GM15510 (cell line): ENCODE measurements around the gene TMEM94.

ENCODE experiments used
- POLR2A ChIP-seq: IDR thresholded peaks from 3 replicates; pipeline ENCODE4 v1.6.1; 2011; ENCODE audit warnings: borderline replicate concordance; ENCODE audit not compliant: insufficient read length; ENCODE audit errors: extremely low read depth

The TMEM94 gene

DNA sequence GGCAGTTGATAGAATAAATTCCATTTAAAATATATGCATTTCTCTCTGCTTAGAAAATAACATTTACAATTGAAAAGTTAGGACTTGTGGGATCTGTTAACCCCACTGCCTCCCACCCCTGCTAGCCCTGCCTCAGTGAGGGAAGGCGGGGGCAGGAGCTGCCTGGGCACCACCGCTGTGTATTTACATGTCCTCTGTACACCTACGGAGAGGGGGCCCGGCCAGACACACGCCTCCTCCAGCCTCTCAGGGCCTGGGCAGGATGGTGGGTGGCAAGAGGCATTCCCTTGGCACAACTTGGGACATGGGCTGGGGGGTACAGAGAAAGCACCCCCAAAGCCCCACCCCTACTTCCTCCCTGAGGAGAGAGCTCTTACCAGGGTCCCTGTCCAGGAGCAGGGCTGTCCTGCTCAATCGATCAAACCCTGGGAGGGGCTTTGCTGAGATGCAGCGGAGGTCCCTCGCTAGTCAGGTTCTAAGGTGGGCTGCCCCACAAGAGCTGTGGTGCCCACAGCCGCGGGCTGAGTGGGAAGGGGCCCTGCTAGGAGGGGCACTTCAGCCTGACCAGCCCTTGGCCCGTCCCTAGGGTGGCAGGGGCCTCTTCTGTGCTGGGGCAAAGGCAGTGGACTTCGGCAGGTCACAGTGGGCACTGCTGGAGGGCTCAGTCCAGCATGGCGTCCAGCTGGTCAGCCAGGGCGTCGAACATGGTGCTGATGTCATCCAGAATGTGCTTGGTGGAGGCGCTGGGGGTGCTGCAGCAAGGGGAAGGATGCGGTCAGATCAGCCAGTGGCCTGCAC, 44.2 kb downstream of the TMEM94 start:
- TF ChIP-seq POLR2A, result no peak

DNA sequence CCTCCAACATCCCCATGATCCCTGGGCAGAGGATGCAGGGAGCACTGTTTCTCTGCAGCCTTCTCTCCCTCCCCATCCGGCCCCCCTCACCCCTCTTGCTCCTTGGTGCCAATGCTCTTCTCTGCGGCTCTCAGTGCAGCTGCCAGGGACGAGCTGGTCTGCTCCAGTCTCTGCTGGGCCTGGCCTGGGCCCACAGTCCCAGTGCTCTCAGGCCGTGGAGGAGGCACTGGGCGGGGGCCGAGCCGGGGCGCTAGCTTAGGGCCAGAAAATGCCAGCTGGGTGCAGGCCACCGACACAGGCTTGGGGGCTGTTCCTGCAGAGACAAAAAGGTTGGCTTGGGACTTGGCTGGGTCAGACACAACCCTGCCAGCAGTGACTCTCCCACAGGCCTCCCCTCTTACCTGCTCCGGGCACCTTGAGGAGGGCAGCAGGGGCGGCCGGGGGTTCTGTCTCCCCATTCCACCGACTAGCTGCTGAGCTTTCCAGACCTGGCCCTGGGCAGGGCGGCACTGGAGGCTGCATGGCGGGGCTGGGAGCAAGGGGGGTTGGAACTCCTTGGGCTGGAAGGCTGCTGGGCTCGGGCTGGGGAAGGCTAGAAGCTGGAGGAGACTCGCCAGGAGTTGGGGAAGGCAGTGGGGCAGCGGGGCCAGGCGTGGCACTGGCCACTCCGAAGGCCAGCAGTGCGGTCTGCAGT, 45.1 kb downstream of the TMEM94 start:
- no peak for TF ChIP-seq POLR2A

DNA sequence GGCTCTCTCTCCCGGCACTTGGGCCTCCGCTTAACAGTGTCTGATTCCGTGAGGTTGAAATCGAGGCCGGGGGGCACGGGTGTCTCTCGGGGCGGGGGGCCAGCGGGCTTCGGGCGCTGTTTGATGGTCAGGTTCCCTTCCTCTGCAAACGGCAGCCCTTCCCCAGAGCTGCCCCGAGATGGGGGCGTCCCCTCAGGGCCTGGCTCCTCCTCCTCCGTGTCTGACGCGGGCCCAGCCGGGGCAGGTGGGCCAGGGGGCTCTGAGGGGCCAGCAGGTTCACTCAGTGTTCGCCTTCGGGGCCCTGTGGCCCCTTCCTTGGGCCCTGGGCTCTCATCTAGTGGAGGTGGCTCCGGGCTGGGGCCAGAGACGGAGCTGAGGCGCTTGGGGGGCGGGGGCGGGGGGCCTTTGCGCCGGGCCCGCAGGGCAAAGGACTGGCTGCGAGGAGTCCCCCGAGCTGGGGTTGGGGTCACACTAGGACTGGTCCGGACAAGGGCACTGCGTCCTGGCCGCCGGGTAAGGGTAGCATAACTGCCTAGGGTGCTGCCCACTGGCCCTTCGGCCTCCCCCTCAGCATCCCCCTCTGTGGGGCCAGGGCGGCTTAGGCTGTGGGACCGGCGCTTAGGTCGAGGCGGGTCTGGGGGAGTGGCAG, 45.8 kb downstream of the TMEM94 start:
- TF ChIP-seq POLR2A, result no peak

DNA sequence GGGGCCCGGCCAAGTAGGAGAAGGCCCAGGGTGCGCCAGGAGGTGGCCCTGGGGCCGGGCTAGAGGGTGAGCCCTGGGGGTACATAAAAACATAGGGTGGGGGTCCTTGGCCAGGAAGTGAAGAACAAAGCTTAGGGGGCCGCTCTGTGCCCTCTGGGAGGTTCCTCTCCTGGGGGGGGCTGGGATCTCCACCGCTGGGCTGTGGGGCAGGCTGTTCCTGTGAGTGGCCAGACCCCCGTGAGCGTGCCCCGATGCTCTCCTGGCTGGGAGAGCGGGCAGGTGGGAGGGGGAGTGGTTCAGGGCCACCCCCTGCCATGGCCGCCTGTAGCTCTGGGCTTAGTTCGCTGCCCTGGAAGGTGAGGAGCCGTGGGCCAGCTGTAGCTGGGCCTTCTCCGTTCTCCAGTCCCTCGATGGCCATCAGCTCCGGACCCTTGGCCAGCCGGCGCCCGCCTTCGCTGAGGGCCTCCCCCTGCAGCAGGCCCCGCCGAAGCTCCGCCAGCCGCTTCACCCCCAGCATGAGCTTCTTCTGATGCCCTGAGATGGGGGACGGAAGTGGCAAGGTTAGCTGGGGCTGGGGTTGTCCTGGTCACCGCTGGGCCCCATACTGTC, 46.4 kb downstream of the TMEM94 start:
- TF ChIP-seq POLR2A, result no peak

DNA sequence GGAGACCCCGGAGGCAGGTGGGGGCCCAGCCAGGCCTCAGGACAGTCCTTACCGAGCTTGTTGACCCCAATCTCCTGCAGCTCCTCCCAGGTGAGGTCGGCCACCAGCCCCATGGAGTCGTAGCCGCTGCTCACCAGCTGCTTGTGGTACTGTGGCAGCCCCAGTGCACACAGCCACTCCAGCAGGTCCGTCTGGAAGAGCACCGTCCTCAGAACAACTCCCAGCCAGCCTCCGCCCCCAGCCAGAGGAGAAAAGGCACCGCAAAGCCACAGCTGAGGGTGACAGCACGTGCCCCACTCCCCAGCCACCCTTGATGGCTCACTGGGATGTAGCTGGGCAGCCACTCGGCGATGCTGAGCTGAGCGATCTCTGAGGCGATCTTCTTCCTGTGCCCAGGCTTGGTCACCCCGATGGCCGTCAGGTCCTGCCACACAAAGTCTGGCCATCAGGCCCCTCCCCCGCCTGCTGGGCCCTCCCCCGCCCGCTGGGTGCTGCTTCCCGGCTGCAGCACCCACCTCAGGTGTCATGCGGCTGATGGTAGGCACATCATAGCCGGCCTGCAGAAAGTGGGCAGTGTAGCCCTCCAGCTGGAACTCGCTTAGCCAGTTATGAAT, 47.0 kb downstream of the TMEM94 start:
- no peak for TF ChIP-seq POLR2A

DNA sequence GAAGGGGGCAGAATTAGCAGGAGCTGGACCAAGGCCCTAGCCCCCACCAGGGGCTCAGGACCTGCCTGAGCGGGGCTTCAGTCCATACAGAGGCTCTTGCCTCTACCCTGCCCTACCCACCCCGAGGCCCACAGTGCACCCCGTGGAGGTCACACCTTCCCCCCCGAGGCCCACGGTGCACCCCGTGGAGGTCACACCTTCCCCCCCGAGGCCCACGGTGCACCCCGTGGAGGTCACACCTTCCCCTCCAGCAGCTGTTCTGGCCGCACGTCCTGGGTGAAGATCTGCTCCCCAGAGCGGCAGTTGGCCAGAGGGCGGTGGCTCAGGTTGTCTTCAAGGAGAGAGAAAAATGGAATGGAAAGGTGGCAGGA, 47.5 kb downstream of the TMEM94 start:
- no peak for TF ChIP-seq POLR2A

DNA sequence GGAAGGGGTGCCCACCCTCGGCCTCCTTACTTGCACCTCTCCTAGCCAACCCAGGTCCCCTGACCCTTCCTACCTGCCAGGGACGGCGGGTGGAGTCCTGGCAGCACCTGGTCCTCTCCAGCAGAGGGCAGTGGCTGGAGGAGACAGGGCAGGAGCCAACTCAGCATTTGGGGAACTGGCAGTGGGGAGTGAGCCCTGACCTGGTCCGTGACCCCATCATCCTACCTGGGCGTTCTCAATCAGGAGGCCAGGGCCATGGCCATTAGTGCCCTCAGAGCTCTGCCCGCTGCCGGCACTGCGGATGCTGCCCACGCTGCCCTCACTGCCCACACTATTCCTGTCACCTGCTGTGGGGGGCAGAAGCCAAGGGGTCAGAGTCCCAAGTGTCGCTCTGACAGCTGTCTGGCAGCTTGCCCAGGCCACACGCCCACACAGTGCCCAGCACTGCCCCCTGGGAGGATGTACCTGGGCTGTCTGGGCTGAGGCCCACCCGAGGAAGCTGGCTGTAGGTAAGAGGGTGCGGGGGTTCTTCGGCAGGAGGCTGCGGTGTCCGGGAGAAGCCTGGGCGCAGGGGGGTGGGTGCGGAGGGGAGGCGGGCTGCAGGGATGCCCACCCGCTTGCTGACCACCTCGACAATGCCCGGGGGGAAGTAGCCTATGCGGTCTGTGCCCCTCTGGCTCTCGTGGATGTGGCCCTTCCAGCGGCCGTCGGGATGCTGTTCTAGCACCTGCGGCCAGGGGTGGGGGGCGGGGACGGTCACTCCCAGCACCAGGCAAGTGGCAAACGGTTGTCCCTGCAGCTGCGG, 48.1 kb downstream of the TMEM94 start:
- TF ChIP-seq POLR2A, result no peak

DNA sequence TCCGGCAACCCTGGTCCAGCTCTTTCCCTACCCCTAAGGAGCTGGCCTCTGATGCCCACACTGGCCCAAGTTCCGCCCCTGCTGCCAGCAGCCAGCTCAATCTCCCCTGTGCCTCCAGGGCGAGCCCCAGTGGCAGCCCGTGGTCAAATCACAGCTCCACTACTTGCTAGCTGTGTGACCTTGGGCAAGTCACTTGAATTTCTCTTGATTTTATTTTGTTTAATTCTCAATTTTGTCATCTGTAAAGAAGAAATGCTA, 48.6 kb downstream of the TMEM94 start:
- TF ChIP-seq POLR2A, result no peak

DNA sequence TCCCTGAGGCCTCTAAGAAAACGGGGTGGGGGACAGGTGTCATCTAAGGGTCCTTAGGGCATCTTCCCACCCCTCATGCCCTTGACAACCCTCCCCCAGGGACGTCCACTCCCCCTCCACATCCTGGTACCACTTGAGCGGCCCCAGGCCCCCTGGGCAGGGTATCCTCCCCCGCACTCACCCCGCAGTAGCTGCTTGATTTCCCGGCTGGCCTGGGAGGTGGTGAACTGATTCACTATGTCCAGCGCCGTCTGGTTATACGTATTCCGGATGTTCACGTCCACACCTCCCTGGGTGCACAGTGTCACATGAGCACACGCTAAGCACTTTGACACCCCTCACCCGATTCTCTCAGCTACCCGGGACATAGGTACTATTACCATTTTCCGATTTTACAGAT, 49.2 kb downstream of the TMEM94 start:
- no peak for TF ChIP-seq POLR2A

DNA sequence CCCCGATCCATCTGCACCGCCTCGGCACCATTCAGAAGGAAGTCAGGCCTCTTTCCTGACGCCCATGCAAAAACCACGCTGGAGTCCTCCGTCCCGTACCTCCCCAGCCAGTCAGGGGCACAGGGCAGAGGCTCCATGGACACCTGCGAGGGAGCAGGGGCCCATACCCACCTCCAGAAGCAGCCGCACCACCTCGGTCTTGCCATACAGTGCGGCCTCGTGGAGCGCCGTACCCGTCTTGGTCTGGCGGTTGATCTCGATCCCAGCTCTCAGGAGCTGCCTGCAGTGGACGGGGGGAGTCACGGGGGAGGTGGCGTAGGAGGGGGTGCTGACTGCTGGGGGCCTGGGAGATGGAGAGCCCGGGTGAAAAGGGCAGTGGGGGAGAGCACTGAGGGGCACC, 49.7 kb downstream of the TMEM94 start:
- TF ChIP-seq POLR2A, result no peak

DNA sequence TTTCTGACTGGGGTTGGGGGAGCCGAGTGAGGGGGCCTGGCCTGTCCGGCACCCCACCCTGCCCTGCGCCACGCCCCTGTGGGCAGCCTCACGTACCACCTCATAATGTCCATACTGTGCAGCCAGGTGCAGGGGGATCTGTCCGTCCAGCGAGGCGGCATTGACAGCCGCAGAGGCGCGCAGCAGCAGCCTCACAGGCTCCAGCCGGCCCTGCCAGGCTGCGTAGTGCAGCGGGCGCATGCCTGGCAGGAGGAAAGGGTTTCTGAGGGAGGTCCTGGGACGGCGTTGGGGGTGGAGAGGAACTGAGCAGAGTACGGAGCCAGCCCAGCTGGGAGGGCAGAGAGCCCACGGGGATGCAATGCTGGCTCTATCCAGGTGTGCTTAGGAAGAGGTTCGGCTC, 50.5 kb downstream of the TMEM94 start:
- TF ChIP-seq POLR2A, result no peak

DNA sequence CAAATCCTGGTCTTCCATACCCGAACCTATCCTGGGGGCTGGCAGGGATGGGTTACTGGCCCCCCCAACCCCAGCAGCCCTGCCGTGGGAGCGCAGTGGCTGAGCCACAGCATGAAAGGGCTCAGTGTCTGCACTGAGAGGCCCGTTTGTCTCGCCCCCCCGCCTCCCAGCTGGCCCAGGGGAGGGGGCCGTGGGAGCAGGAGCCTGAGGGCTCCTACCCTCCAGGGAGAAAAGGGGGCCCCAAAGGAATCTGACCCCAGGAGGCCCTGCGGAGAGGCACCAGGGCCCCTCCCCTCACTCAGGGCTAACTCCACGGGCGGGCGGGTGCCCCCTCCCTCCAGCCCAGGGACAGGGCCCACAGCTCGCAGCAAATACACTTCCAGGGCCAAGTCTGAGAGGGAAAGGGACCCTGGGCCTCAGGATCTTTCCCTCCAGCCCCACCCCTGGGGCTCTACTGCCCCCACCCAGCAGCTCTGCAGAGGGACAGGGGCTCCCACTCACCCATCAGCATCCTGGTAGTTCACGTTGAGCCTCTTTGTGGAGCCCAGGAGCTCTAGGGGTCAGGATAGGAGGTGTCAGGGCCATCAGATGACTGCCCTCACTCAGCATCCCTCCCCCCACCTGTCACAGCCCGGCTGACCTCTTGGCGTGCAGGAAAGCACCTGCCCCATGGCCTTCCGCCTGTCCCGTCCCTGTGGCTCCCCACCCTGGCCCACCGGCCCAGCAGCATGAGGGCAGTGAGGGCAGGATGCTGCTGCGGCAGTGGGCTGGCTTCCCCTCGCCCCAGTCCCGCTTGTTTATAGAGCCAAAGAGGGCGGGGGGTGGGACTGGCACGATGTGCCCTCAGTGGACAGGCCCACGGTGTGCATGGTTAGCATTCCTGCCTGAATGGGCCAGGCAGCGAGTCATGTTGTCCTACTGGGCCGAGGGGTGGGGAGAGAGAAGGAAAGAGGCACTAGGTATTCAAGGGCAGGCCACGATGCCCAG, 51.6 kb downstream of the TMEM94 start:
- TF ChIP-seq POLR2A, result no peak

DNA sequence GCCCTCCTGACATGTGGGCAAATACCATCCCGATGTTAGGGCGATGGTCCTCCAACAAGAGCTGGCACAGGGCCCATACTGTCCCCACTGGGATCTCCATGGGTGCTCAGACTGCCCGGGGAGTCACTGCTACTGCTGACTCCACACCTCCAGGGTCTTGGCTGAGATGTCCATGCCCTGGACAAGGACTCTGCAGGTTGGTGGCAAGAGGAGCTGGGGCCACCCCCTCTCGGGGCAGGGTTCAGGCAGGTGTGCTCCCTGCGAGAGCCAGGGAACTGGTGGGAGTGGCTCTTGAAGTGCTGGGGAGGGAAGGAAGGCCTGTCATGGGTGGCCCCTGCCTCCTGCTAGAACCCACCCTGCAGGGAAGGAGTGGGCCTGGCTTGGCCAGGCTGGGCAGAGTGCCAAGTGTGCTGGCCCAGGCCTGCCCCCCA, 52.5 kb downstream of the TMEM94 start:
- TF ChIP-seq POLR2A, result no peak
